HepG2 (cell line): ENCODE measurements around the gene GLT1D1. TPM values are rescaled to one million over a fixed set of nuclear protein-coding genes. Genes with fewer than 3 reads are reported as not detected.

Experiments
- BORCS8-MEF2B ChIP-seq: sonication (generic); formaldehyde crosslinking; IDR thresholded peaks from 2 replicates; pipeline ENCODE4 v1.8.0; 2022; ENCODE audit warnings: mild to moderate bottlenecking, missing genetic modification reagents
- BRCA1 ChIP-seq: sonication (generic); formaldehyde crosslinking; IDR thresholded peaks from 2 replicates; pipeline ENCODE4 v1.4.0; 2020; ENCODE audit warnings: missing genetic modification reagents
- CBX2 ChIP-seq, 2 experiments: fragments of 200-600 bp in 1 of 2; sonication (generic); formaldehyde crosslinking in 1 of 2; IDR thresholded peaks; 2 replicates each; pipeline versions ENCODE4 v1.7.0 to v1.8.1; 2018 to 2022; ENCODE audit warnings: low read depth in 2 of 2, low read length in 1 of 2, mild to moderate bottlenecking in 1 of 2, missing genetic modification reagents in 1 of 2
- FOXK2 ChIP-seq: fragments of 450-650 bp; IDR thresholded peaks from 2 replicates; pipeline ENCODE4 v1.6.1; 2016
- HES4 ChIP-seq: sonication (generic); formaldehyde crosslinking; IDR thresholded peaks from 2 replicates; pipeline ENCODE4 v1.9.0; 2021; ENCODE audit warnings: mild to moderate bottlenecking, missing genetic modification reagents, borderline replicate concordance
- HNRNPH1 ChIP-seq: fragments of 200-400 bp; formaldehyde crosslinking; optimal IDR thresholded peaks from 2 replicates; pipeline ENCODE3; 2017; ENCODE audit warnings: mild to moderate bottlenecking, low read depth, low read length
- IRX3 ChIP-seq: sonication (generic); formaldehyde crosslinking; IDR thresholded peaks from 2 replicates; pipeline ENCODE4 v1.8.1; 2023; ENCODE audit warnings: mild to moderate bottlenecking, low read depth, missing genetic modification reagents, borderline replicate concordance
- KDM2A ChIP-seq: sonication (generic); formaldehyde crosslinking; IDR thresholded peaks from 2 replicates; pipeline ENCODE4 v1.4.0; 2020; ENCODE audit warnings: low read depth, missing genetic modification reagents, borderline replicate concordance
- LRRFIP1 ChIP-seq: sonication (generic); formaldehyde crosslinking; conservative IDR thresholded peaks from 2 replicates; pipeline ENCODE4 v1.4.0; 2020; ENCODE audit warnings: missing genetic modification reagents
- MTA1 ChIP-seq: sonication (generic); formaldehyde crosslinking; IDR thresholded peaks from 2 replicates; pipeline ENCODE4 v1.4.0; 2020; ENCODE audit warnings: missing genetic modification reagents, mild to moderate bottlenecking, borderline replicate concordance
- NONO ChIP-seq, 2 experiments: fragments of 450-650 bp in 1 of 2; sonication (generic) in 1 of 2; formaldehyde crosslinking in 1 of 2; IDR thresholded peaks in 1 of 2; conservative IDR thresholded peaks in 1 of 2; 2 replicates each; pipeline versions ENCODE4 v1.6.1 to v1.8.0; 2017 to 2022; ENCODE audit warnings: mild to moderate bottlenecking in 1 of 2, missing genetic modification reagents in 1 of 2, moderate library complexity in 1 of 2
- RBAK ChIP-seq: sonication (generic); formaldehyde crosslinking; IDR thresholded peaks from 2 replicates; pipeline ENCODE4 v1.5.1; 2020; ENCODE audit warnings: mild to moderate bottlenecking, missing genetic modification reagents
- SRY ChIP-seq: sonication (generic); formaldehyde crosslinking; IDR thresholded peaks from 2 replicates; pipeline ENCODE4 v1.8.0; 2022; ENCODE audit warnings: mild to moderate bottlenecking, missing genetic modification reagents
- TFAP4 ChIP-seq: sonication (generic); IDR thresholded peaks from 2 replicates; pipeline ENCODE4 v1.6.1; 2016; ENCODE audit warnings: low read depth, borderline replicate concordance
- ZNF354B ChIP-seq: sonication (generic); formaldehyde crosslinking; IDR thresholded peaks from 2 replicates; pipeline ENCODE4 v1.8.0; 2022; ENCODE audit warnings: mild to moderate bottlenecking, missing genetic modification reagents
- ZNF431 ChIP-seq: sonication (generic); formaldehyde crosslinking; IDR thresholded peaks from 2 replicates; pipeline ENCODE4 v1.9.0; 2022; ENCODE audit warnings: missing genetic modification reagents, low read depth, mild to moderate bottlenecking, borderline replicate concordance
- ZNF570 ChIP-seq: sonication (generic); formaldehyde crosslinking; IDR thresholded peaks from 2 replicates; pipeline ENCODE4 v1.4.0; 2020; ENCODE audit warnings: mild to moderate bottlenecking, missing genetic modification reagents, borderline replicate concordance
- ZNF75D ChIP-seq: sonication (generic); formaldehyde crosslinking; IDR thresholded peaks from 2 replicates; pipeline ENCODE4 v1.8.1; 2023; ENCODE audit warnings: missing genetic modification reagents, mild to moderate bottlenecking, borderline replicate concordance
- polyA plus RNA-seq, 8 experiments: library from polyadenylated mRNA; depleted of rRNA in 3 of 8; stranded (reverse) in 7 of 8; unstranded in 1 of 8; fragments of >200 nt; fragmentation: Illumina TruSeq in 4 of 8; extraction: Trizol in 4 of 8; gene quantifications; 2 replicates each; pipeline versions ENCODE4 v1.2.1 to v1.2.3, GENCODE V29; 2011 to 2016; ENCODE audit warnings: low read depth in 4 of 8, missing spikeins in 1 of 8, mixed read lengths in 1 of 8; ENCODE audit not compliant: insufficient read depth in 1 of 8
- total RNA-seq, 5 experiments: library from RNA; depleted of rRNA; stranded (reverse); fragments of >200 nt; fragmentation: Illumina TruSeq; extraction: Trizol; gene quantifications; 2 replicates each; pipeline ENCODE4 v1.2.3, GENCODE V29; 2016; ENCODE audit warnings: low read depth in 1 of 5
- TF ChIP-seq, protein P1 (sequence below): sonication (generic); formaldehyde crosslinking; IDR thresholded peaks from 2 replicates; pipeline ENCODE4 v1.4.0; 2020; ENCODE audit warnings: mild to moderate bottlenecking, missing genetic modification reagents
- TF ChIP-seq, protein P2 (sequence below): sonication (generic); formaldehyde crosslinking; IDR thresholded peaks from 2 replicates; pipeline ENCODE4 v1.5.1; 2020; ENCODE audit warnings: missing genetic modification reagents, mild to moderate bottlenecking, borderline replicate concordance
- TF ChIP-seq, protein P3 (sequence below): conservative IDR thresholded peaks from 2 replicates; pipeline ENCODE4 v1.6.1; 2018; ENCODE audit warnings: missing genetic modification reagents

Gene GLT1D1
- total and polyA plus RNA-seq, 2 of the 13 experiments (the other 11 are each of a cell fraction or from before 2014, with no cell fraction given), result 0.09 to 0.17 TPM

- TF ChIP-seq FOXK2 (no peak), TFAP4 (peak; percentile 5; the same call in 1 of the 2 replicates), BRCA1 (CRISPR knock-in tag) (no peak; the same call in 1 of the 2 replicates), HNRNPH1 (no peak), HES4 (CRISPR knock-in tag) (no peak), RBAK (no peak), NONO (IDR thresholded peaks at IDR 0.05) (no peak), NONO (CRISPR knock-in tag; conservative IDR thresholded peaks at IDR 0.05) (peak; percentile 67), SRY (no peak; the same call in 1 of the 2 replicates), MTA1 (0 out of 2 replicates have a peak, but pooled peaks have one; percentile 58), BORCS8-MEF2B (CRISPR knock-in tag) (peak; percentile 96), CBX2 (IDR thresholded peaks at IDR 0.05; ENCODE audit: low read depth, low read length) (no peak), CBX2 (CRISPR knock-in tag; IDR thresholded peaks at IDR 0.05; ENCODE audit: low read depth) (no peak; the same call in 1 of the 2 replicates), ZNF354B (CRISPR knock-in tag) (no peak; the same call in 1 of the 2 replicates), LRRFIP1 (CRISPR knock-in tag) (no peak), IRX3 (CRISPR knock-in tag) (peak; percentile 67; the same call in 1 of the 2 replicates), ZNF75D (CRISPR knock-in tag) (no peak), ZNF431 (CRISPR knock-in tag) (no peak), ZNF570 (no peak), KDM2A (peak; percentile 52)
- TF ChIP-seq, protein P1, sequence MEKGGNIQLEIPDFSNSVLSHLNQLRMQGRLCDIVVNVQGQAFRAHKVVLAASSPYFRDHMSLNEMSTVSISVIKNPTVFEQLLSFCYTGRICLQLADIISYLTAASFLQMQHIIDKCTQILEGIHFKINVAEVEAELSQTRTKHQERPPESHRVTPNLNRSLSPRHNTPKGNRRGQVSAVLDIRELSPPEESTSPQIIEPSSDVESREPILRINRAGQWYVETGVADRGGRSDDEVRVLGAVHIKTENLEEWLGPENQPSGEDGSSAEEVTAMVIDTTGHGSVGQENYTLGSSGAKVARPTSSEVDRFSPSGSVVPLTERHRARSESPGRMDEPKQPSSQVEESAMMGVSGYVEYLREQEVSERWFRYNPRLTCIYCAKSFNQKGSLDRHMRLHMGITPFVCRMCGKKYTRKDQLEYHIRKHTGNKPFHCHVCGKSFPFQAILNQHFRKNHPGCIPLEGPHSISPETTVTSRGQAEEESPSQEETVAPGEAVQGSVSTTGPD (CRISPR knock-in tag), result no peak
- TF ChIP-seq, protein P2, sequence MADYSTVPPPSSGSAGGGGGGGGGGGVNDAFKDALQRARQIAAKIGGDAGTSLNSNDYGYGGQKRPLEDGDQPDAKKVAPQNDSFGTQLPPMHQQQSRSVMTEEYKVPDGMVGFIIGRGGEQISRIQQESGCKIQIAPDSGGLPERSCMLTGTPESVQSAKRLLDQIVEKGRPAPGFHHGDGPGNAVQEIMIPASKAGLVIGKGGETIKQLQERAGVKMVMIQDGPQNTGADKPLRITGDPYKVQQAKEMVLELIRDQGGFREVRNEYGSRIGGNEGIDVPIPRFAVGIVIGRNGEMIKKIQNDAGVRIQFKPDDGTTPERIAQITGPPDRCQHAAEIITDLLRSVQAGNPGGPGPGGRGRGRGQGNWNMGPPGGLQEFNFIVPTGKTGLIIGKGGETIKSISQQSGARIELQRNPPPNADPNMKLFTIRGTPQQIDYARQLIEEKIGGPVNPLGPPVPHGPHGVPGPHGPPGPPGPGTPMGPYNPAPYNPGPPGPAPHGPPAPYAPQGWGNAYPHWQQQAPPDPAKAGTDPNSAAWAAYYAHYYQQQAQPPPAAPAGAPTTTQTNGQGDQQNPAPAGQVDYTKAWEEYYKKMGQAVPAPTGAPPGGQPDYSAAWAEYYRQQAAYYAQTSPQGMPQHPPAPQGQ (CRISPR knock-in tag), result no peak
- TF ChIP-seq, protein P3, sequence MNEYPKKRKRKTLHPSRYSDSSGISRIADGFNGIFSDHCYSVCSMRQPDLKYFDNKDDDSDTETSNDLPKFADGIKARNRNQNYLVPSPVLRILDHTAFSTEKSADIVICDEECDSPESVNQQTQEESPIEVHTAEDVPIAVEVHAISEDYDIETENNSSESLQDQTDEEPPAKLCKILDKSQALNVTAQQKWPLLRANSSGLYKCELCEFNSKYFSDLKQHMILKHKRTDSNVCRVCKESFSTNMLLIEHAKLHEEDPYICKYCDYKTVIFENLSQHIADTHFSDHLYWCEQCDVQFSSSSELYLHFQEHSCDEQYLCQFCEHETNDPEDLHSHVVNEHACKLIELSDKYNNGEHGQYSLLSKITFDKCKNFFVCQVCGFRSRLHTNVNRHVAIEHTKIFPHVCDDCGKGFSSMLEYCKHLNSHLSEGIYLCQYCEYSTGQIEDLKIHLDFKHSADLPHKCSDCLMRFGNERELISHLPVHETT (CRISPR knock-in tag), result no peak
Measured at GRCh38 chr12:128905003-128905544, 51.8 kb downstream of the GLT1D1 start (continued).
